Testis (tissue), 2 donors: ENCODE measurements around the gene TANC2.

Experiments used
- POLR2A ChIP-seq: fragments of 450-650 bp; IDR thresholded peaks from one replicate; pipeline ENCODE4 v1.6.1; 2017; ENCODE audit warnings: antibody characterized with exemption, mild to moderate bottlenecking, moderate library complexity
- TF ChIP-seq, protein P1 (sequence below), 3 experiments: fragments of 450-650 bp in 2 of 3; fragments of 200-600 bp in 1 of 3; sonication (generic) in 1 of 3; IDR thresholded peaks; one replicate each; pipeline ENCODE4 v1.5.1; 2016 to 2019; ENCODE audit warnings: antibody characterized with exemption in 3 of 3, mild to moderate bottlenecking in 2 of 3, moderate library complexity in 1 of 3

DNA sequence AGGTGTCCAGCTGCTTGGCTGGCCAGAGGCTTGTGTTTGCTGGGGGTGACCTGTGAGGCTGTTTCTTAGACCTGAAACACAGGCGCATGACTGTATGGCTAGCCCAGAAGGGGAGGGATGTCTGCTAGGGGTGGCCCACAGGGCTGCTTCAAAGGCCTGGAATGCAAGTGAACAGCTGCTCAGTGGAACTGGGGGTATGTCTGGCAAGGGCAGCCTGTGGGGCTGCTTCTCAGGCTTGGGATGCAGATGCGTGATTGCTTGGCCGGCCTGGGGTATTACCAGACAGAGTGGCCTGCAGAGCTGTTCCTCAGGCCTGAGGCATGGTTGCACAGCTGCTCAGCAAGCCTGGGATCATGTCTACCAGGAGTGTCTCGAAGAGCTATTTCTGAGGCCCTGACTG, 20.5 kb downstream of the TANC2 start:
- TF ChIP-seq, protein P1, sequence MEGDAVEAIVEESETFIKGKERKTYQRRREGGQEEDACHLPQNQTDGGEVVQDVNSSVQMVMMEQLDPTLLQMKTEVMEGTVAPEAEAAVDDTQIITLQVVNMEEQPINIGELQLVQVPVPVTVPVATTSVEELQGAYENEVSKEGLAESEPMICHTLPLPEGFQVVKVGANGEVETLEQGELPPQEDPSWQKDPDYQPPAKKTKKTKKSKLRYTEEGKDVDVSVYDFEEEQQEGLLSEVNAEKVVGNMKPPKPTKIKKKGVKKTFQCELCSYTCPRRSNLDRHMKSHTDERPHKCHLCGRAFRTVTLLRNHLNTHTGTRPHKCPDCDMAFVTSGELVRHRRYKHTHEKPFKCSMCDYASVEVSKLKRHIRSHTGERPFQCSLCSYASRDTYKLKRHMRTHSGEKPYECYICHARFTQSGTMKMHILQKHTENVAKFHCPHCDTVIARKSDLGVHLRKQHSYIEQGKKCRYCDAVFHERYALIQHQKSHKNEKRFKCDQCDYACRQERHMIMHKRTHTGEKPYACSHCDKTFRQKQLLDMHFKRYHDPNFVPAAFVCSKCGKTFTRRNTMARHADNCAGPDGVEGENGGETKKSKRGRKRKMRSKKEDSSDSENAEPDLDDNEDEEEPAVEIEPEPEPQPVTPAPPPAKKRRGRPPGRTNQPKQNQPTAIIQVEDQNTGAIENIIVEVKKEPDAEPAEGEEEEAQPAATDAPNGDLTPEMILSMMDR (IDR thresholded peaks at IDR 0.05): no peak
- TF ChIP-seq POLR2A: no peak
